Endothelial cell of umbilical vein (primary cell): ENCODE measurements around the gene ENPP3. TPM values are rescaled to one million over a fixed set of nuclear protein-coding genes. Genes with fewer than 3 reads are reported as not detected.

Source experiments
- BruUV-seq: library from RNA; stranded (reverse); fragments of 400-500 nt; replicated peaks from 2 replicates; lab custom pipeline; 2021; lab: Mats Ljungman, UMichigan
- CTCF ChIA-PET: fragments of 300-600, 350-600 bp; sonication (Branson Sonifier 250); formaldehyde crosslinking; loops from one replicate; lab custom pipeline; 2021; ENCODE audit warnings: antibody characterized with exemption, inconsistent platforms; lab: Charles Lee
- POLR2A ChIA-PET: fragments of 300-600, 350-600 bp; sonication (Branson Sonifier 250); formaldehyde crosslinking; loops from one replicate; lab custom pipeline; 2021; ENCODE audit warnings: antibody characterized with exemption, inconsistent platforms; lab: Charles Lee
- DNase-seq: peaks from one replicate; pipeline ENCODE4 v3.0.0-alpha.2; 2011; ENCODE audit warnings: low read depth, low spot score
- FAIRE-seq: peaks from 2 replicates; lab custom pipeline; 2011; peaks lifted over from hg19 to GRCh38; lab: Jason Lieb, UNC
- H2AFZ ChIP-seq: 2 replicates; pipeline ENCODE4 v1.6.0; 2012; ENCODE audit warnings: low read depth, low read length, control low read depth, inconsistent platforms
- H3K27ac ChIP-seq: 2 replicates; pipeline ENCODE4 v1.5.1; 2011; ENCODE audit warnings: low read depth, mild to moderate bottlenecking, control low read depth, low read length, moderate library complexity; ENCODE audit not compliant: insufficient read depth
- H3K27me3 ChIP-seq, 2 experiments: 2 replicates each; pipeline versions ENCODE4 v1.6.0 to v1.6.1; 2011; ENCODE audit warnings: low read length in 2 of 2, mixed read lengths in 1 of 2; ENCODE audit not compliant: control insufficient read depth in 2 of 2, insufficient read depth in 2 of 2
- H3K36me3 ChIP-seq, 2 experiments: 2 replicates in 1 of 2; 3 replicates in 1 of 2; pipeline ENCODE4 v1.5.1; 2011; ENCODE audit warnings: low read length in 2 of 2, mild to moderate bottlenecking in 1 of 2, moderate library complexity in 1 of 2; ENCODE audit not compliant: control insufficient read depth in 2 of 2, insufficient read depth in 2 of 2; ENCODE audit errors: extremely low read depth in 1 of 2
- H3K4me1 ChIP-seq: 3 replicates; pipeline ENCODE4 v1.5.1; 2011; ENCODE audit warnings: mild to moderate bottlenecking, low read length; ENCODE audit not compliant: control insufficient read depth, insufficient read depth; ENCODE audit errors: extremely low read depth
- H3K4me2 ChIP-seq: 2 replicates; pipeline ENCODE4 v1.6.1; 2011; ENCODE audit warnings: low read length, control low read depth, mixed read lengths; ENCODE audit not compliant: insufficient read depth
- H3K4me3 ChIP-seq, 3 experiments: fragments of 200-600 bp in 1 of 3; sonication (generic), shearing (Covaris generic) in 1 of 3; replicated peaks in 1 of 3; 2 replicates each; pipeline ENCODE4 v1.5.1; 2011 to 2016; ENCODE audit warnings: control low read depth in 3 of 3, low read length in 3 of 3, mild to moderate bottlenecking in 2 of 3, inconsistent platforms in 1 of 3, low read depth in 1 of 3, moderate library complexity in 1 of 3; ENCODE audit not compliant: insufficient read depth in 1 of 3
- H3K79me2 ChIP-seq: 2 replicates; pipeline ENCODE4 v1.6.0; 2012; ENCODE audit warnings: low read length, inconsistent platforms; ENCODE audit not compliant: control insufficient read depth, insufficient read depth
- H3K9ac ChIP-seq: replicated peaks from 2 replicates; pipeline ENCODE3; 2011; ENCODE audit warnings: low read length, control low read depth; ENCODE audit not compliant: insufficient read depth; ENCODE audit errors: extremely low read depth
- H3K9me1 ChIP-seq: replicated peaks from 3 replicates; pipeline ENCODE4 v1.6.0; 2011; ENCODE audit warnings: mild to moderate bottlenecking, low read length; ENCODE audit not compliant: control insufficient read depth, insufficient read depth; ENCODE audit errors: extremely low read depth
- H3K9me3 ChIP-seq: replicated peaks from 2 replicates; pipeline ENCODE4 v1.5.1; 2012; ENCODE audit warnings: low read length, inconsistent platforms; ENCODE audit not compliant: control insufficient read depth, insufficient read depth
- H4K20me1 ChIP-seq: replicated peaks from 2 replicates; pipeline ENCODE3; 2011; ENCODE audit warnings: mild to moderate bottlenecking, low read length; ENCODE audit not compliant: control insufficient read depth, insufficient read depth; ENCODE audit errors: extremely low read depth
- CTCF ChIP-seq, 2 donors: IDR thresholded peaks; 1 replicate in 1 of 2; 2 replicates in 1 of 2; pipeline ENCODE4 v1.5.1; 2011; ENCODE audit warnings: low read length in 2 of 2, mild to moderate bottlenecking in 2 of 2, moderate library complexity in 2 of 2, control low read depth in 1 of 2, inconsistent platforms in 1 of 2, low read depth in 1 of 2; ENCODE audit not compliant: insufficient read depth in 1 of 2; ENCODE audit errors: extremely low read depth in 1 of 2
- EZH2 ChIP-seq: IDR thresholded peaks from 2 replicates; pipeline ENCODE4 v1.6.1; 2012; ENCODE audit warnings: borderline replicate concordance, low read depth, mild to moderate bottlenecking, moderate library complexity, low read length, inconsistent platforms; ENCODE audit not compliant: severe bottlenecking
- FOS ChIP-seq: IDR thresholded peaks from 2 replicates; pipeline ENCODE4 v1.6.1; 2011; ENCODE audit warnings: mild to moderate bottlenecking, low read length, moderate library complexity, borderline replicate concordance; ENCODE audit not compliant: insufficient read depth
- GATA2 ChIP-seq: IDR thresholded peaks from 2 replicates; pipeline ENCODE4 v1.7.0; 2011; ENCODE audit warnings: low read depth, mild to moderate bottlenecking, moderate library complexity, mixed read lengths, low read length; ENCODE audit not compliant: insufficient read length, insufficient read depth
- JUN ChIP-seq: IDR thresholded peaks from 2 replicates; pipeline ENCODE4 v1.6.1; 2011; ENCODE audit warnings: borderline replicate concordance, low read depth; ENCODE audit not compliant: insufficient read length, insufficient read depth
- MAX ChIP-seq: IDR thresholded peaks from 2 replicates; pipeline ENCODE4 v1.6.1; 2011; ENCODE audit not compliant: insufficient read depth, insufficient read length
- MYC ChIP-seq: IDR thresholded peaks from one replicate; pipeline ENCODE4 v1.6.1; 2011; ENCODE audit warnings: mild to moderate bottlenecking, low read depth, low read length
- POLR2A ChIP-seq: IDR thresholded peaks from 2 replicates; pipeline ENCODE4 v1.6.1; 2012; ENCODE audit warnings: low read depth, mild to moderate bottlenecking, control low read depth, low read length
- POLR2AphosphoS5 ChIP-seq: IDR thresholded peaks from 2 replicates; pipeline ENCODE4 v1.6.1; 2012; ENCODE audit warnings: low read depth, mild to moderate bottlenecking, control low read depth, low read length, moderate library complexity; ENCODE audit not compliant: insufficient read depth
- dilution Hi-C: fragments of 300-500 bp; cut with MboI; formaldehyde crosslinking; loops from one replicate; pipeline ENCODE4 v1.15.0; 2019; ENCODE audit warnings: low sequenced_read_pairs; ENCODE audit not compliant: extremely low pct_ligation_motif_present
- intact Hi-C: fragments of 100-400 bp; cut with micrococcal nuclease; formaldehyde crosslinking; loops from one replicate; pipeline ENCODE4 v1.10.0; 2022
- polyA plus RNA-seq, 4 experiments: library from polyadenylated mRNA; depleted of rRNA in 3 of 4; stranded (reverse) in 3 of 4; unstranded in 1 of 4; fragments of >200 nt; gene quantifications; 2 replicates each; pipeline versions ENCODE4 v1.2.1 to v1.2.3, GENCODE V29; 2011 to 2012; ENCODE audit warnings: missing spikeins in 1 of 4
- total RNA-seq: library from RNA; stranded (reverse); gene quantifications from 2 replicates; pipeline ENCODE4 v1.2.3, GENCODE V29; 2021

Gene ENPP3
- total and polyA plus RNA-seq, 2 donors (not counting 3 experiments of a cell fraction or from before 2014, with no cell fraction given): not detected

- intact Hi-C loops: no loop called here
- Histone ChIP-seq H3K79me2 (no peaks in the 10 kb centered on the region), H4K20me1 (no peaks in the 10 kb centered on the region), H3K27me3 (no peaks in the 10 kb centered on the region), H3K9me1 (no peaks in the 10 kb centered on the region), H3K27ac (no peak overlapping the region), H3K9me3 (no peaks in the 10 kb centered on the region), H2AFZ (no peak overlapping the region), H3K4me3 (no peak overlapping the region), H3K9ac (no peak overlapping the region), H3K36me3 (no peaks in the 10 kb centered on the region), H3K4me1 (no peaks in the 10 kb centered on the region), H3K4me2 (no peak overlapping the region)
- POLR2A ChIA-PET: no interaction called here
- DNase-seq (no peak), FAIRE-seq (no peak)
- dilution Hi-C loops: no loop called here
- TF ChIP-seq POLR2A: no peak
- TF ChIP-seq CTCF (IDR thresholded peaks at IDR 0.05; ENCODE audit: extremely low read depth in 1 of 2, insufficient read depth in 1 of 2, low read depth in 1 of 2, low read length in 2 of 2): no peak
- no peak for TF ChIP-seq MYC
- TF ChIP-seq EZH2: no peak
- no peak for TF ChIP-seq FOS
- no peak for TF ChIP-seq POLR2AphosphoS5
- TF ChIP-seq MAX: no peak
- TF ChIP-seq JUN: no peak
- TF ChIP-seq GATA2: no peak
- BruUV-seq: no TSS peak
- CTCF ChIA-PET: no interaction called here
Measured at GRCh38 chr6:131792091-131792496, 155.0 kb downstream of the ENPP3 start.
